Parathyroid adenoma (tissue), 2 donors: ENCODE results near the gene TRNT1.
A peak's percentile ranks its signal among the peaks of the same experiment; 100 is the strongest.

ENCODE experiments used
- H2AFZ ChIP-seq: fragments of 300-600 bp; sonication (generic); one replicate; pipeline ENCODE4 v1.7.0; 2017; ENCODE audit warnings: antibody characterized with exemption, mild to moderate bottlenecking
- H3K27ac ChIP-seq: fragments of 300-600 bp; sonication (generic); one replicate; pipeline ENCODE4 v1.7.0; 2017
- H3K27me3 ChIP-seq: fragments of 300-600 bp; sonication (generic); one replicate; pipeline ENCODE4 v1.7.0; 2017; ENCODE audit warnings: low read length; ENCODE audit not compliant: control insufficient read depth, insufficient read depth
- H3K36me3 ChIP-seq: fragments of 300-600 bp; sonication (generic); one replicate; pipeline ENCODE4 v1.7.0; 2017; ENCODE audit warnings: low read length; ENCODE audit not compliant: control insufficient read depth, insufficient read depth
- H3K4me1 ChIP-seq: fragments of 300-600 bp; sonication (generic); one replicate; pipeline ENCODE4 v1.7.0; 2017; ENCODE audit warnings: control low read depth
- H3K4me2 ChIP-seq: fragments of 300-600 bp; sonication (generic); one replicate; pipeline ENCODE4 v1.7.0; 2017; ENCODE audit warnings: low read length
- H3K4me3 ChIP-seq: fragments of 300-600 bp; sonication (generic); one replicate; pipeline ENCODE4 v1.7.0; 2017; ENCODE audit warnings: low read depth, low read length
- H3K79me2 ChIP-seq: fragments of 300-600 bp; sonication (generic); one replicate; pipeline ENCODE4 v1.7.0; 2017; ENCODE audit warnings: control low read depth
- H3K9ac ChIP-seq: fragments of 300-600 bp; sonication (generic); one replicate; pipeline ENCODE4 v1.7.0; 2017; ENCODE audit warnings: mild to moderate bottlenecking
- H3K9me3 ChIP-seq: fragments of 300-600 bp; sonication (generic); one replicate; pipeline ENCODE4 v1.7.0; 2017; ENCODE audit warnings: low read length; ENCODE audit not compliant: control insufficient read depth
- CTCF ChIP-seq: fragments of 300-600 bp; sonication (generic); IDR thresholded peaks from one replicate; pipeline ENCODE4 v1.7.0; 2017; ENCODE audit warnings: antibody characterized with exemption, mild to moderate bottlenecking
- donor health status: primary hyperparathyroidism.

Gene TRNT1

GRCh38 chr3:3157484-3157883 is 30.7 kb downstream of the TRNT1 start:
- Histone ChIP-seq H3K9me3 (no peaks in the 10 kb centered on the region), H3K27ac (no peak overlapping the region), H3K4me3 (no peak overlapping the region), H3K9ac (no peak overlapping the region), H3K79me2 (peaks cover 16% of the 10 kb centered on the region), H3K4me1 (no peaks in the 10 kb centered on the region), H3K4me2 (no peak overlapping the region), H2AFZ (no peak overlapping the region), H3K36me3 (peaks cover 4% of the 10 kb centered on the region), H3K27me3 (no peaks in the 10 kb centered on the region)
- TF ChIP-seq CTCF: no peak

GRCh38 chr3:3160826-3161225 is 34.1 kb downstream of the TRNT1 start:
- Histone ChIP-seq H3K79me2 (peaks cover 31% of the 10 kb centered on the region), H3K4me3 (no peak overlapping the region), H3K4me2 (no peak overlapping the region), H3K27me3 (no peaks in the 10 kb centered on the region), H3K27ac (no peak overlapping the region), H3K9me3 (no peaks in the 10 kb centered on the region), H3K4me1 (no peaks in the 10 kb centered on the region), H3K36me3 (no peaks in the 10 kb centered on the region), H2AFZ (no peak overlapping the region), H3K9ac (no peak overlapping the region)
- TF ChIP-seq CTCF: no peak

- no peak for TF ChIP-seq CTCF
- Histone ChIP-seq H3K27me3 (no peaks in the 10 kb centered on the region), H3K9ac (no peak overlapping the region), H3K36me3 (no peaks in the 10 kb centered on the region), H3K27ac (no peak overlapping the region), H3K4me1 (no peaks in the 10 kb centered on the region), H3K9me3 (no peaks in the 10 kb centered on the region), H3K79me2 (peaks cover 28% of the 10 kb centered on the region), H2AFZ (no peak overlapping the region), H3K4me2 (no peak overlapping the region), H3K4me3 (no peak overlapping the region)
Measured at GRCh38 chr3:3165241-3165640, 38.5 kb downstream of the TRNT1 start.

GRCh38 chr3:3165650-3166049 is 38.9 kb downstream of the TRNT1 start:
- Histone ChIP-seq H3K4me2 (no peak overlapping the region), H3K36me3 (no peaks in the 10 kb centered on the region), H3K9me3 (no peaks in the 10 kb centered on the region), H3K9ac (no peak overlapping the region), H3K27ac (no peak overlapping the region), H3K4me1 (no peaks in the 10 kb centered on the region), H3K4me3 (no peak overlapping the region), H3K27me3 (no peaks in the 10 kb centered on the region), H2AFZ (no peak overlapping the region), H3K79me2 (peaks cover 28% of the 10 kb centered on the region)
- no peak for TF ChIP-seq CTCF

- Histone ChIP-seq H3K4me1 (no peaks in the 10 kb centered on the region), H3K9ac (no peak overlapping the region), H3K4me2 (no peak overlapping the region), H3K79me2 (peaks cover 12% of the 10 kb centered on the region), H3K27me3 (no peaks in the 10 kb centered on the region), H3K27ac (no peak overlapping the region), H3K9me3 (no peaks in the 10 kb centered on the region), H2AFZ (no peak overlapping the region), H3K4me3 (no peak overlapping the region), H3K36me3 (no peaks in the 10 kb centered on the region)
- peak; percentile 35 for TF ChIP-seq CTCF
Measured at GRCh38 chr3:3170998-3171397, 44.3 kb downstream of the TRNT1 start.
